ENCODE results near the gene RAB17. TPM values are rescaled to one million over a fixed set of nuclear protein-coding genes. Genes with fewer than 3 reads are reported as not detected.

Gene RAB17
- total RNA-seq, 2 donors from 2014 or later = 12.6 to 13.6 TPM

- no peak overlapping the region for H3K4me3 ChIP-seq
- TF ChIP-seq, protein P1, sequence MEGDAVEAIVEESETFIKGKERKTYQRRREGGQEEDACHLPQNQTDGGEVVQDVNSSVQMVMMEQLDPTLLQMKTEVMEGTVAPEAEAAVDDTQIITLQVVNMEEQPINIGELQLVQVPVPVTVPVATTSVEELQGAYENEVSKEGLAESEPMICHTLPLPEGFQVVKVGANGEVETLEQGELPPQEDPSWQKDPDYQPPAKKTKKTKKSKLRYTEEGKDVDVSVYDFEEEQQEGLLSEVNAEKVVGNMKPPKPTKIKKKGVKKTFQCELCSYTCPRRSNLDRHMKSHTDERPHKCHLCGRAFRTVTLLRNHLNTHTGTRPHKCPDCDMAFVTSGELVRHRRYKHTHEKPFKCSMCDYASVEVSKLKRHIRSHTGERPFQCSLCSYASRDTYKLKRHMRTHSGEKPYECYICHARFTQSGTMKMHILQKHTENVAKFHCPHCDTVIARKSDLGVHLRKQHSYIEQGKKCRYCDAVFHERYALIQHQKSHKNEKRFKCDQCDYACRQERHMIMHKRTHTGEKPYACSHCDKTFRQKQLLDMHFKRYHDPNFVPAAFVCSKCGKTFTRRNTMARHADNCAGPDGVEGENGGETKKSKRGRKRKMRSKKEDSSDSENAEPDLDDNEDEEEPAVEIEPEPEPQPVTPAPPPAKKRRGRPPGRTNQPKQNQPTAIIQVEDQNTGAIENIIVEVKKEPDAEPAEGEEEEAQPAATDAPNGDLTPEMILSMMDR (IDR thresholded peaks at IDR 0.05) = no peak
- no peak for TF ChIP-seq POLR2A (IDR thresholded peaks at IDR 0.05)
- DNase-seq (ENCODE audit: low spot score) = no peak
- 37% methylated on average over 11 of the region's 11 CpGs for WGBS
- intact Hi-C loops (cut with DNase I) = no loop called here
- no peaks in the 10 kb centered on the region for H3K27me3 ChIP-seq (replicated peaks; ENCODE audit: insufficient read depth)
- H3K4me1 ChIP-seq (replicated peaks) = no peaks in the 10 kb centered on the region
- no peaks in the 10 kb centered on the region for H3K36me3 ChIP-seq
- H3K9me3 ChIP-seq = no peaks in the 10 kb centered on the region
- H3K27ac ChIP-seq = peak overlapping the region in 1 of 2 donors; percentile 18
Observed at GRCh38 chr2:237532160-237532559, 58.4 kb downstream of the RAB17 start.

- H3K27me3 ChIP-seq (replicated peaks; ENCODE audit: insufficient read depth) = no peaks in the 10 kb centered on the region
- WGBS = 92% methylated on average over 12 of the region's 12 CpGs
- TF ChIP-seq POLR2AphosphoS5 (IDR thresholded peaks at IDR 0.05) (no peak), POLR2A (IDR thresholded peaks at IDR 0.05) (no peak)
- TF ChIP-seq, protein P1 (IDR thresholded peaks at IDR 0.05) = no peak
- H3K4me3 ChIP-seq = no peak overlapping the region
- intact Hi-C loops (cut with DNase I) = no loop called here
- H3K27ac ChIP-seq = no peak overlapping the region
- H3K4me1 ChIP-seq (replicated peaks) = no peaks in the 10 kb centered on the region
- H3K36me3 ChIP-seq = no peaks in the 10 kb centered on the region
- H3K9me3 ChIP-seq = no peaks in the 10 kb centered on the region
- no peak for DNase-seq (ENCODE audit: low spot score)
Observed at GRCh38 chr2:237530472-237531433, 59.8 kb downstream of the RAB17 start.

DNA sequence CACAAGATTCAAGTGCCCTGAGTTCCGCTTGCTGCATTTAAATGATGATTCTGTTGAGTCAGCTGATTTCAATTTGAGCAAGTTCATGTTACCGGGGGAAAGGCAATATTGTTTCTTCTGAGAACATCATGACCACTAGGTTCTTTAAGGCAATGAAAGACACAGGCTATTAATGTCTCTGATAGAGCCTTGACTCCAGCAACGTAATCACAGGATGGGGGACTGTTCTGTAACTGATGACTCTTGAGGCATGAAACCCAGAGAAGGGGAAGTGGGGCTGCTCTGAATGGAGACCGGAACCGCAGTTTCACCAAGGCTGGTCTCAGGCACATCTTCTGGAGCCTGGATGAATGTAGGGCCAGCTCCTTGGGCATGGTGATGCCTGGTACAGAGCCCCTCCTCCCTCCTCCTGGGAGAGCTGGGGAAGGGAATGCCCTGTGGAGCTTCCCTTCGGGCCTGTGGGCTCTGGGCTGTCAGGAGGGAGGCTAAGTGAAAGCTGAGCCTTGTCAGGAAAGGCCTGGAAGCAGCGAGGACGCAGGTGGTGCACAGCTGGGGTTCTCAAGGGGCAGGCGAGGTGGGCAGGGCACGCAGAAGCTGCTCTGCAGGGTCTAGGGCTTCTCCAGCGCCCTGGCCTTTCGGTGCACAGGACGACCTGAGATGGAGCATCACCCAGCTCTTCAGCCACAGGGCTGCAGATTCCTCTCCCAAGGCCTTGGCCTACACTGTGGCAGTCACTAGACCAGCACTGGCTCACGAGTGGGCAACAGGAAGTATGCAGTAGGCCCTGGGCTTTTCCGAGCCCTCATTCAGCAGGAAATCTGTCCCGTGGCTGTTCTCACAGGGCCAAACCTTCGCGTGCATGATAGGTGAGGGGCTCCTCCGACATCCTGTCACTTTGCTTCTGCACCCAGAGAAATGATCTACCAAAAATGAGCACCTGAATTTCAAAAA is 60.8 kb downstream of the RAB17 start:
- no peak for DNase-seq (ENCODE audit: low spot score)
- H3K9me3 ChIP-seq = no peaks in the 10 kb centered on the region
- no peak overlapping the region for H3K4me3 ChIP-seq
- H3K36me3 ChIP-seq = no peaks in the 10 kb centered on the region
- no peaks in the 10 kb centered on the region for H3K27me3 ChIP-seq (replicated peaks; ENCODE audit: insufficient read depth)
- WGBS = 86% methylated on average over 15 of the region's 19 CpGs
- no peaks in the 10 kb centered on the region for H3K4me1 ChIP-seq (replicated peaks)
- intact Hi-C loops (cut with DNase I) = no loop called here
- no peak overlapping the region for H3K27ac ChIP-seq
- no peak for TF ChIP-seq POLR2A (IDR thresholded peaks at IDR 0.05)
- TF ChIP-seq POLR2AphosphoS5 (IDR thresholded peaks at IDR 0.05) = no peak

DNA sequence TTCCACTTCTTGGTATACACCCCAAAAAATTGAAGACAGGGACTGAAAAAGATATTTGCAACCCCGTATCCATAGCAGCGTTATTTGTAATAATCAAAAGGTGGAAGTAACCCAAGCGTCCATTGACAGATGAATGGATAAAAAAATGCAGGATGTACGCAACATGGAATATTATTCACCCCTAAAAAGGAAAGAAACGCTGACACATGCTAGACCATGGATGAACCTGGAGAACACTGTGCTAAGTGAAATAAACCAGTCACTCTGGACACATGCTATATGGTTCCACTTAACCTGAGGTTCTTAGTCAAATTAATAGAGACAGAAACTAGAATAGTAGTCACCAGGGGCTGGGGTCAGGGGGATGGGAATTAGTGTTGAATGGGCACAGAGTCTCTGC is 62.8 kb downstream of the RAB17 start:
- H3K4me1 ChIP-seq (replicated peaks) = no peaks in the 10 kb centered on the region
- H3K9me3 ChIP-seq = no peaks in the 10 kb centered on the region
- no peaks in the 10 kb centered on the region for H3K27me3 ChIP-seq (replicated peaks; ENCODE audit: insufficient read depth)
- no peak overlapping the region for H3K27ac ChIP-seq
- intact Hi-C loops (cut with DNase I) = no loop called here
- TF ChIP-seq, protein P1 (IDR thresholded peaks at IDR 0.05) = no peak
- TF ChIP-seq POLR2AphosphoS5 (IDR thresholded peaks at IDR 0.05) (no peak), POLR2A (IDR thresholded peaks at IDR 0.05) (no peak)
- no peaks in the 10 kb centered on the region for H3K36me3 ChIP-seq
- WGBS = 98% methylated on average over 5 of the region's 5 CpGs
- no peak for DNase-seq (ENCODE audit: low spot score)
- no peak overlapping the region for H3K4me3 ChIP-seq

- Histone ChIP-seq H3K27me3 (replicated peaks; ENCODE audit: insufficient read depth) (no peaks in the 10 kb centered on the region), H3K36me3 (no peaks in the 10 kb centered on the region), H3K4me1 (replicated peaks) (no peaks in the 10 kb centered on the region), H3K27ac (peak overlapping the region in 1 of 2 donors; percentile 7), H3K4me3 (no peak overlapping the region), H3K9me3 (no peaks in the 10 kb centered on the region)
- 86% methylated on average over 11 of the region's 11 CpGs for WGBS
- no peak for TF ChIP-seq POLR2AphosphoS5 (IDR thresholded peaks at IDR 0.05)
- intact Hi-C loops (cut with DNase I) = no loop called here
- DNase-seq (ENCODE audit: low spot score) = no peak
Observed at GRCh38 chr2:237527233-237527632, 63.3 kb downstream of the RAB17 start.

All from prostate gland (tissue), 2 donors.